Activated CD4-positive, alpha-beta memory T cell treated with anti-CD3 and anti-CD28 coated beads, Interleukin-2, amount 10 ng/mL, durations not matched to agents 7 days and 5 days (primary cell): ENCODE data around the gene ZNF394. TPM values are rescaled to one million over a fixed set of nuclear protein-coding genes. Genes with fewer than 3 reads are reported as not detected.
"Not testable (repeated sequence)": the region's sequence is repeated elsewhere in the genome, so short reads cannot be mapped to it uniquely, and the experiment has no call there.

Experiments used
- CTCF ChIA-PET: fragments of 350-600 bp; sonication (Branson Sonifier 250); formaldehyde crosslinking; loops from one replicate; lab custom pipeline; 2021; ENCODE audit warnings: antibody characterized with exemption, inconsistent platforms; lab: Charles Lee
- POLR2A ChIA-PET: fragments of 350-600 bp; sonication (Branson Sonifier 250); formaldehyde crosslinking; loops from one replicate; lab custom pipeline; 2021; ENCODE audit warnings: antibody characterized with exemption; lab: Charles Lee
- DNase-seq: peaks from one replicate; pipeline ENCODE4 v3.0.0-alpha.2; 2020
- H3K27ac Mint-ChIP-seq: one replicate; pipeline ENCODE4 v1.8.0; 2021; ENCODE audit warnings: mild to moderate bottlenecking, mixed read lengths
- H3K27me3 Mint-ChIP-seq: one replicate; pipeline ENCODE4 v1.8.0; 2021; ENCODE audit warnings: mixed read lengths
- H3K36me3 Mint-ChIP-seq: one replicate; pipeline ENCODE4 v1.8.0; 2021; ENCODE audit warnings: low read depth, mixed read lengths
- H3K4me1 Mint-ChIP-seq: one replicate; pipeline ENCODE4 v1.8.0; 2021; ENCODE audit warnings: mixed read lengths
- H3K4me3 Mint-ChIP-seq: one replicate; pipeline ENCODE4 v1.8.0; 2021; ENCODE audit warnings: mild to moderate bottlenecking, mixed read lengths
- H3K9me3 Mint-ChIP-seq: one replicate; pipeline ENCODE4 v1.8.0; 2021; ENCODE audit warnings: mixed read lengths
- total RNA-seq, 2 experiments: library from RNA; stranded (reverse); gene quantifications; one replicate each; pipeline ENCODE4 v1.2.3, GENCODE V29; 2021

The ZNF394 gene
- total RNA-seq, 2 experiments from 2014 or later: 64.4 to 65.3 TPM

GRCh38 chr7:99514050-99514449 is 14.0 kb upstream of the ZNF394 start:
- CTCF ChIA-PET: no interaction called here
- Mint-ChIP-seq H3K4me3 (no peak overlapping the region), H3K27ac (no peak overlapping the region), H3K9me3 (no peaks in the 10 kb centered on the region), H3K36me3 (peaks cover 38% of the 10 kb centered on the region), H3K27me3 (no peaks in the 10 kb centered on the region), H3K4me1 (peaks cover 14% of the 10 kb centered on the region)
- DNase-seq: no peak
- POLR2A ChIA-PET: interaction anchor here (0.7 to 1.8 kb wide), 4 partner anchors 9 to 50 kb away, joined by 3 to 9 read pairs (median 6); partner anchors contain the start of genes ZKSCAN5 and ZNF394

GRCh38 chr7:99505324-99505662 is 5.2 kb upstream of the ZNF394 start:
- no peaks in the 10 kb centered on the region for H3K27me3 Mint-ChIP-seq
- ChIA-PET POLR2A (interaction anchor here (0.8 to 6.3 kb wide), 15 partner anchors 9 to 596 kb away, joined by 3 to 70 read pairs (median 5); partner anchors contain the start of genes AP4M1, FAM200A, MCM7 and ZNF655), CTCF (interaction anchor here (1.0 to 1.5 kb wide), 2 partner anchors 10 to 53 kb away, joined by 4 to 7 read pairs; partner anchors contain the start of gene ZNF655)
- H3K27ac Mint-ChIP-seq: peak overlapping the region; percentile 96
- peaks cover 34% of the 10 kb centered on the region for H3K4me1 Mint-ChIP-seq
- no peaks in the 10 kb centered on the region for H3K9me3 Mint-ChIP-seq
- peaks cover 20% of the 10 kb centered on the region for H3K36me3 Mint-ChIP-seq
- no peak for DNase-seq
- peak overlapping the region; percentile 88 for H3K4me3 Mint-ChIP-seq

- POLR2A ChIA-PET: interaction anchor here (0.8 to 6.3 kb wide), 17 partner anchors 9 to 597 kb away, joined by 3 to 70 read pairs (median 6); partner anchors contain the start of genes AP4M1, BUD31, FAM200A and MCM7
- Mint-ChIP-seq H3K4me1 (peaks cover 33% of the 10 kb centered on the region), H3K36me3 (peaks cover 24% of the 10 kb centered on the region), H3K27ac (peak within 1 kb of the TSS; percentile 96), H3K4me3 (peak within 1 kb of the TSS; percentile 88), H3K27me3 (no peaks in the 10 kb centered on the region), H3K9me3 (no peaks in the 10 kb centered on the region)
- CTCF ChIA-PET: interaction anchor here (0.9 to 1.5 kb wide), 3 partner anchors 10 to 112 kb away, joined by 3 to 7 read pairs (median 4); partner anchors contain the start of genes ZNF655 and ZSCAN25
- DNase-seq: peak; percentile 97
Observed at GRCh38 chr7:99504603-99505323, 4.7 kb upstream of the ZNF394 start, which contains the start of gene ZKSCAN5. Gene ZKSCAN5, plus strand, starts transcription at chr7:99504662. Its CDS starts 1,383 bp downstream, at chr7:99506045.

- DNase-seq: no peak
- CTCF ChIA-PET: interaction anchor here (0.9 to 1.5 kb wide), 3 partner anchors 11 to 113 kb away, joined by 3 to 7 read pairs (median 4); partner anchors contain the start of genes ZNF655 and ZSCAN25
- Mint-ChIP-seq H3K36me3 (peaks cover 29% of the 10 kb centered on the region), H3K27me3 (no peaks in the 10 kb centered on the region), H3K4me1 (peaks cover 32% of the 10 kb centered on the region), H3K27ac (peak overlapping the region; percentile 96), H3K9me3 (no peaks in the 10 kb centered on the region), H3K4me3 (peak overlapping the region; percentile 88)
- POLR2A ChIA-PET: interaction anchor here (0.9 to 6.3 kb wide), 14 partner anchors 10 to 597 kb away, joined by 3 to 70 read pairs (median 8); partner anchors contain the start of genes AP4M1, BUD31, FAM200A and MCM7
Observed at GRCh38 chr7:99504281-99504602, 4.2 kb upstream of the ZNF394 start.

DNA sequence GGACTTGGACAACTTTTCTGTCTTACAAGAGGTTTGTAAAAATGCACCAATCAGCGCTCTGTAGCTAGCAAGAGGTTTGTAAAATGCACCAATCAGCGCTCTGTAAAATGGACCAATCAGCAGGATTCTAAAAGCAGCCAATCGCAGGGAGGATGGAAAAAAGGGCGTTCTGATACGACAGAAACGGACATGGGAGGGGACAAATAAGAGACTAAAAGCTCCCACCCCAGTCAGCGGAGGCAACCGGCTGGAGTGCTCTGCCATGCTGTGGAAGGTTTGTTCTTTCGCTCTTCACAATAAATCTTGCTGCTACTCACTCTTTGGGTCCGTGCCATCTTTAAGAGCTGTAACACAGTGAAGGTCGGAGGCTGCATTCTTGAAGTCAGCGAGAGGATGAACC is 1.2 kb upstream of the ZNF394 start:
- Mint-ChIP-seq H3K27ac (peak overlapping the region; percentile 98), H3K4me3 (peak overlapping the region; percentile 92), H3K36me3 (peaks cover 45% of the 10 kb centered on the region), H3K4me1 (peaks cover 34% of the 10 kb centered on the region)
- H3K9me3 Mint-ChIP-seq, DNase-seq, H3K27me3 Mint-ChIP-seq: not testable (repeated sequence)
- POLR2A ChIA-PET: interaction anchor here (2.0 to 4.1 kb wide), 8 partner anchors 25 to 123 kb away, joined by 10 to 79 read pairs (median 20); partner anchors contain the start of genes ATP5MF, BUD31, CPSF4 and FAM200A
- CTCF ChIA-PET: interaction anchor here (0.6 to 1.9 kb wide), 2 partner anchors 30 to 172 kb away, joined by 3 to 7 read pairs; no protein-coding TSS in a partner anchor

DNA sequence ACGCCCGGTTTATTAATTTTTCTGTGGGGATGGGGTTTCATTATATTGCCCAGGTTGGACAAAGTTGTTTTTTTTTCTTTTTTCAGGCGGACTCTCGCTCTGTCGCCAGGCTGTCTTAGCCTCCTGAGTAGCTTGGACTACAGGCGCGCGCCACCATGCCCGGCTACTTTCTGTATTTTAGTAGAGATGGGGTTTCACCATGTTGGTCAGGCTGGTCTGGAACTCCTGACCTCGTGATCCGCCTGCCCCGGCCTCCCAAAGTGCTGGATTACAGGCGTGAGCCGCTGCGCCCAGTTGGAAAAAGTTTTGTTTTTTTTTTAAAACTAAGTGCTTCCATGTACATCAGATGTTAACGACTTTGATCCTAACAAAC is 542 bp upstream of the ZNF394 start:
- Mint-ChIP-seq H3K27me3 (no peaks in the 10 kb centered on the region), H3K9me3 (peaks cover 6% of the 10 kb centered on the region), H3K4me3 (peak overlapping the region; percentile 92), H3K36me3 (peaks cover 44% of the 10 kb centered on the region), H3K4me1 (peaks cover 29% of the 10 kb centered on the region), H3K27ac (peak overlapping the region; percentile 98)
- POLR2A ChIA-PET: interaction anchor here (0.6 to 4.1 kb wide), 24 partner anchors 11 to 1584 kb away, joined by 3 to 79 read pairs (median 6); partner anchors contain the start of genes ATP5MF, BUD31, CPSF4 and FAM200A
- CTCF ChIA-PET: interaction anchor here (1.9 kb wide), 1 partner anchor 29 kb away, joined by 7 read pairs; no protein-coding TSS in a partner anchor
- DNase-seq: no peak

DNA sequence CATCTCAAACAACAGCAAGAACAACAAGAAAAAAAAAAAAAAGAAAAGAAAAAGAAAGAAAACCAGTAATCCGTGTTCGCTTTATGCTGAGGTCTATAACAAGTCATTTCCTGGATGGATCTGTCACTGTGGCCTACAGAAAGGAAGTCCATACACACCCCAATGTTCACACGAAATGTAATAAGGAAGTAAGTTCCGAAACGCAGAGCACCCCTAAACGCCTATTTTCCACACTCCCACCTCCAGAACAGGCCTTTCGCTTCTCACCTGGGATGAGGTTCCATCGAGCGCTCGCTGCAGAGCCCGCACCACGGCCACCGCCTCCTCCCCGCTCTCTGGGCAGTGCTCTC is 735 bp downstream of the ZNF394 start:
- Mint-ChIP-seq H3K36me3 (peaks cover 56% of the 10 kb centered on the region), H3K4me1 (peaks cover 26% of the 10 kb centered on the region), H3K27ac (peak overlapping the region; percentile 98), H3K9me3 (peaks cover 8% of the 10 kb centered on the region), H3K27me3 (no peaks in the 10 kb centered on the region), H3K4me3 (peak overlapping the region; percentile 92)
- no peak for DNase-seq
- ChIA-PET POLR2A (interaction anchor here (0.7 to 4.1 kb wide), 27 partner anchors 9 to 1586 kb away, joined by 3 to 79 read pairs (median 6); partner anchors contain the start of genes ATP5MF, BUD31, CPSF4 and FAM200A), CTCF (interaction anchor here (1.0 to 1.3 kb wide), 2 partner anchors 26 to 58 kb away, joined by 4 to 5 read pairs; no protein-coding TSS in a partner anchor)

GRCh38 chr7:99498546-99498944 is 1.5 kb downstream of the ZNF394 start:
- POLR2A ChIA-PET: interaction anchor here (0.9 to 4.1 kb wide), 9 partner anchors 9 to 118 kb away, joined by 3 to 25 read pairs (median 4); partner anchors contain the start of genes FAM200A, ZNF655 and ZSCAN25
- H3K4me1 Mint-ChIP-seq: peaks cover 26% of the 10 kb centered on the region
- no peaks in the 10 kb centered on the region for H3K27me3 Mint-ChIP-seq
- no peak for DNase-seq
- peaks cover 16% of the 10 kb centered on the region for H3K9me3 Mint-ChIP-seq
- CTCF ChIA-PET: interaction anchor here (1.0 to 1.3 kb wide), 2 partner anchors 25 kb away, joined by 3 to 5 read pairs; no protein-coding TSS in a partner anchor
- H3K4me3 Mint-ChIP-seq: peak overlapping the region; percentile 92
- peaks cover 64% of the 10 kb centered on the region for H3K36me3 Mint-ChIP-seq
- H3K27ac Mint-ChIP-seq: peak overlapping the region; percentile 98

GRCh38 chr7:99497766-99498545 is 2.1 kb downstream of the ZNF394 start:
- DNase-seq: no peak
- Mint-ChIP-seq H3K27me3 (no peaks in the 10 kb centered on the region), H3K9me3 (peaks cover 18% of the 10 kb centered on the region), H3K4me1 (peaks cover 22% of the 10 kb centered on the region), H3K27ac (peak overlapping the region; percentile 69), H3K4me3 (peak overlapping the region; percentile 92), H3K36me3 (peaks cover 70% of the 10 kb centered on the region)
- CTCF ChIA-PET: interaction anchor here (0.6 to 1.3 kb wide), 3 partner anchors 25 to 452 kb away, joined by 3 to 5 read pairs (median 3); no protein-coding TSS in a partner anchor
- POLR2A ChIA-PET: interaction anchor here (0.6 to 4.1 kb wide), 10 partner anchors 8 to 126 kb away, joined by 3 to 24 read pairs (median 4); partner anchors contain the start of genes BUD31, FAM200A, PDAP1 and ZNF655

DNA sequence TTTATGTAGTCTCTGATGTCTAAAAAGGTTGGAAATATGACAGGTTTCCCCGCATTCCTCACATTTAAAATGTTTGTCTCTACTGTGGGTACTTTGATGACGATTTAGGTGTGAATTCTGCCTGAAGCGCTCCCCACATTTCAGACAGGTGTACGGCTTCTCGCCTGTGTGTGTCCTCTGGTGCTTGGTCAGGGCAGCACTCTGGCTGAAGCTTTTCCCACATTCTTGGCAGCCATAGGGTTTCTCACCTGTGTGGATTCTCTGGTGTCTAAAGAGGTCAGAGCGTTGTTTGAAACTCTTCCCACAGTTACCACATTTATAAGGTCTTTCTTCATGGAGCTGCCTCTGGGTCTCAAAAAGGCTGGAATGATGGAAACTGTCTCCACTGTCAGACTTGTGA is 6.3 kb downstream of the ZNF394 start:
- Mint-ChIP-seq H3K9me3 (peaks cover 39% of the 10 kb centered on the region), H3K27me3 (no peaks in the 10 kb centered on the region), H3K4me1 (peaks cover 13% of the 10 kb centered on the region), H3K36me3 (peaks cover 83% of the 10 kb centered on the region), H3K4me3 (no peak overlapping the region), H3K27ac (no peak overlapping the region)
- ChIA-PET CTCF (no interaction called here), POLR2A (interaction anchor here (0.9 to 1.8 kb wide), 3 partner anchors 18 to 64 kb away, joined by 3 to 5 read pairs (median 4); partner anchors contain the start of genes ZNF655 and ZNF789)
- DNase-seq: no peak

- CTCF ChIA-PET: interaction anchor here (0.6 to 0.7 kb wide), 3 partner anchors 47 to 429 kb away, joined by 3 read pairs; no protein-coding TSS in a partner anchor
- Mint-ChIP-seq H3K36me3 (peaks cover 86% of the 10 kb centered on the region), H3K4me3 (no peak overlapping the region), H3K4me1 (no peaks in the 10 kb centered on the region), H3K27me3 (no peaks in the 10 kb centered on the region), H3K9me3 (peaks cover 43% of the 10 kb centered on the region), H3K27ac (no peak overlapping the region)
- no peak for DNase-seq
- POLR2A ChIA-PET: interaction anchor here (1.8 to 2.1 kb wide), 3 partner anchors 9 to 67 kb away, joined by 6 to 9 read pairs (median 8); partner anchors contain the start of genes ZKSCAN5, ZNF394 and ZNF655
Observed at GRCh38 chr7:99490878-99491277, 9.2 kb downstream of the ZNF394 start.
